MCF 10A (cell line): ENCODE measurements around the gene STK10. TPM values are rescaled to one million over a fixed set of nuclear protein-coding genes. Genes with fewer than 3 reads are reported as not detected.

Source experiments
- BruUV-seq: library from RNA; stranded (reverse); fragments of 400-500 nt; replicated peaks from 2 replicates; lab custom pipeline; 2021; lab: Mats Ljungman, UMichigan
- CTCF ChIA-PET: fragments of 300-600 bp; sonication (Branson Sonifier 250); formaldehyde crosslinking; extraction: SDS; loops from one replicate; lab custom pipeline; 2021; ENCODE audit warnings: antibody characterized with exemption, inconsistent platforms; lab: Yijun Ruan, JAX
- POLR2A ChIA-PET: fragments of 300-600, 350-650 bp; sonication (Branson Sonifier 250); formaldehyde crosslinking; extraction: SDS; loops from one replicate; lab custom pipeline; 2020; ENCODE audit warnings: antibody characterized with exemption, inconsistent platforms; lab: Yijun Ruan, JAX
- DNase-seq: peaks from one replicate; pipeline ENCODE4 v3.0.0-alpha.2; 2018; ENCODE audit not compliant: unreplicated experiment
- H3K27ac Mint-ChIP-seq: one replicate; pipeline ENCODE4 v1.8.0; 2022; ENCODE audit warnings: mild to moderate bottlenecking, low read depth, mixed read lengths; ENCODE audit not compliant: unreplicated experiment
- H3K27me3 Mint-ChIP-seq: one replicate; pipeline ENCODE4 v1.8.0; 2022; ENCODE audit warnings: mixed read lengths; ENCODE audit not compliant: insufficient read depth, unreplicated experiment
- H3K36me3 Mint-ChIP-seq: one replicate; pipeline ENCODE4 v1.8.0; 2022; ENCODE audit warnings: mild to moderate bottlenecking, moderate library complexity, mixed read lengths; ENCODE audit not compliant: insufficient read depth, unreplicated experiment
- H3K4me1 Mint-ChIP-seq: one replicate; pipeline ENCODE4 v1.8.0; 2022; ENCODE audit warnings: mixed read lengths; ENCODE audit not compliant: insufficient read depth, unreplicated experiment
- H3K4me3 Mint-ChIP-seq: one replicate; pipeline ENCODE4 v1.8.0; 2022; ENCODE audit warnings: mild to moderate bottlenecking, moderate library complexity, mixed read lengths; ENCODE audit not compliant: unreplicated experiment
- H3K9me3 Mint-ChIP-seq: one replicate; pipeline ENCODE4 v1.8.0; 2022; ENCODE audit warnings: mixed read lengths; ENCODE audit not compliant: unreplicated experiment
- CTCF ChIP-seq: fragments of 200-600 bp; IDR thresholded peaks from one replicate; pipeline ENCODE4 v1.8.0; 2022; ENCODE audit warnings: antibody characterized with exemption, mild to moderate bottlenecking; ENCODE audit not compliant: unreplicated experiment
- intact Hi-C: fragments of 100-400 bp; cut with micrococcal nuclease; formaldehyde crosslinking; loops from 2 replicates; pipeline ENCODE4 v1.14.1; 2022
- total RNA-seq: library from RNA; stranded (reverse); gene quantifications from 2 replicates; pipeline ENCODE4 v1.2.3, GENCODE V29; 2022

Gene STK10
- total RNA-seq, 1 experiment from 2014 or later, result 46.5 TPM

- POLR2A ChIA-PET, result no interaction called here
- BruUV-seq, result no TSS peak
- intact Hi-C loops, result no loop called here
- no peak for DNase-seq
- Mint-ChIP-seq H3K36me3 (peaks cover 8% of the 10 kb centered on the region), H3K9me3 (no peaks in the 10 kb centered on the region), H3K27me3 (no peaks in the 10 kb centered on the region), H3K4me1 (no peaks in the 10 kb centered on the region), H3K4me3 (no peak overlapping the region), H3K27ac (no peak overlapping the region)
- no peak for TF ChIP-seq CTCF
- CTCF ChIA-PET, result interaction anchor here (0.5 to 1.2 kb wide), 4 partner anchors 13 to 47 kb away, joined by 3 to 5 read pairs (median 4); no protein-coding TSS in a partner anchor
Measured at GRCh38 chr5:172144931-172145869, 42.8 kb downstream of the STK10 start.

- CTCF ChIA-PET, result interaction anchor here (1.2 kb wide), 1 partner anchor 45 kb away, joined by 5 read pairs; no protein-coding TSS in a partner anchor
- Mint-ChIP-seq H3K27ac (no peak overlapping the region), H3K4me1 (no peaks in the 10 kb centered on the region), H3K4me3 (no peak overlapping the region), H3K27me3 (no peaks in the 10 kb centered on the region), H3K9me3 (no peaks in the 10 kb centered on the region), H3K36me3 (peaks cover 6% of the 10 kb centered on the region)
- no peak for DNase-seq
- no peak for TF ChIP-seq CTCF
- intact Hi-C loops, result no loop called here
- POLR2A ChIA-PET, result no interaction called here
- no TSS peak for BruUV-seq
Measured at GRCh38 chr5:172144291-172144815, 43.7 kb downstream of the STK10 start.

- no peak for TF ChIP-seq CTCF
- ChIA-PET CTCF (no interaction called here), POLR2A (no interaction called here)
- H3K9me3 Mint-ChIP-seq, result no peaks in the 10 kb centered on the region
- no peak overlapping the region for H3K27ac Mint-ChIP-seq
- intact Hi-C loops, result no loop called here
- no peak for DNase-seq
- no peaks in the 10 kb centered on the region for H3K27me3 Mint-ChIP-seq
- BruUV-seq, result no TSS peak
- no peaks in the 10 kb centered on the region for H3K4me1 Mint-ChIP-seq
- no peak overlapping the region for H3K4me3 Mint-ChIP-seq
- H3K36me3 Mint-ChIP-seq, result peaks cover 4% of the 10 kb centered on the region
Measured at GRCh38 chr5:172143875-172144274, 44.1 kb downstream of the STK10 start.

GRCh38 chr5:172142709-172143215, 45.3 kb downstream of the STK10 start:
- Mint-ChIP-seq H3K36me3 (no peaks in the 10 kb centered on the region), H3K9me3 (no peaks in the 10 kb centered on the region), H3K27ac (no peak overlapping the region), H3K4me1 (no peaks in the 10 kb centered on the region), H3K4me3 (no peak overlapping the region), H3K27me3 (no peaks in the 10 kb centered on the region)
- ChIA-PET CTCF (interaction anchor here (1.0 kb wide), 1 partner anchor 46 kb away, joined by 3 read pairs; no protein-coding TSS in a partner anchor), POLR2A (no interaction called here)
- BruUV-seq, result no TSS peak
- no peak for TF ChIP-seq CTCF
- intact Hi-C loops, result no loop called here
- no peak for DNase-seq
